HEK293T (cell line): ENCODE data around the gene NCMAP.
A peak's percentile ranks its signal among the peaks of the same experiment; 100 is the strongest.

ENCODE experiments used
- CTCF ChIA-PET: fragments of 350-600 bp; formaldehyde crosslinking; extraction: SDS; loops from one replicate; lab custom pipeline; 2021; ENCODE audit warnings: antibody characterized with exemption, inconsistent platforms; lab: Yijun Ruan, JAX
- POLR2A ChIA-PET: fragments of 350-600 bp; formaldehyde crosslinking; extraction: SDS; loops from one replicate; lab custom pipeline; 2020; ENCODE audit warnings: antibody characterized with exemption, inconsistent platforms; lab: Yijun Ruan, JAX
- DNase-seq: peaks from one replicate; pipeline ENCODE4 v3.0.0; 2012; ENCODE audit warnings: mixed read lengths; ENCODE audit errors: extremely low spot score
- ARNT ChIP-seq: fragments of 450-650 bp; IDR thresholded peaks from 2 replicates; pipeline ENCODE4 v1.6.1; 2017; ENCODE audit warnings: mild to moderate bottlenecking
- BHLHE40 ChIP-seq: fragments of 450-650 bp; IDR thresholded peaks from 2 replicates; pipeline ENCODE4 v1.6.1; 2016; ENCODE audit warnings: mild to moderate bottlenecking, moderate library complexity, borderline replicate concordance
- CTBP1 ChIP-seq: fragments of 450-650 bp; IDR thresholded peaks from 2 replicates; pipeline ENCODE4 v1.6.1; 2016; ENCODE audit warnings: borderline replicate concordance
- ELF4 ChIP-seq: fragments of 450-650 bp; IDR thresholded peaks from 2 replicates; pipeline ENCODE4 v1.6.1; 2017; ENCODE audit warnings: antibody characterized with exemption
- FOXA1 ChIP-seq: fragments of 450-650 bp; IDR thresholded peaks from 2 replicates; pipeline ENCODE4 v1.6.1; 2016; ENCODE audit warnings: mild to moderate bottlenecking
- FOXK2 ChIP-seq: fragments of 450-650 bp; IDR thresholded peaks from 2 replicates; pipeline ENCODE4 v1.6.1; 2016; ENCODE audit warnings: mild to moderate bottlenecking
- FOXM1 ChIP-seq: fragments of 450-650 bp; IDR thresholded peaks from 2 replicates; pipeline ENCODE4 v1.6.1; 2017; ENCODE audit warnings: mild to moderate bottlenecking, borderline replicate concordance
- HDGF ChIP-seq: fragments of 450-650 bp; IDR thresholded peaks from 2 replicates; pipeline ENCODE4 v1.6.1; 2017; ENCODE audit warnings: antibody characterized with exemption, borderline replicate concordance
- L3MBTL2 ChIP-seq: fragments of 450-650 bp; conservative IDR thresholded peaks from 2 replicates; pipeline ENCODE4 v1.6.1; 2016; ENCODE audit warnings: mild to moderate bottlenecking
- LEF1 ChIP-seq: fragments of 450-650 bp; IDR thresholded peaks from 2 replicates; pipeline ENCODE4 v1.6.1; 2017; ENCODE audit warnings: mild to moderate bottlenecking, borderline replicate concordance
- NFRKB ChIP-seq: fragments of 450-650 bp; IDR thresholded peaks from 2 replicates; pipeline ENCODE4 v1.6.1; 2016; ENCODE audit warnings: mild to moderate bottlenecking, moderate library complexity
- PKNOX1 ChIP-seq: fragments of 450-650 bp; IDR thresholded peaks from 2 replicates; pipeline ENCODE4 v1.6.1; 2016
- SP1 ChIP-seq: fragments of 450-650 bp; IDR thresholded peaks from 2 replicates; pipeline ENCODE4 v1.6.1; 2017
- SUZ12 ChIP-seq: fragments of 450-650 bp; IDR thresholded peaks from 2 replicates; pipeline ENCODE4 v1.6.1; 2016; ENCODE audit warnings: mild to moderate bottlenecking
- TARDBP ChIP-seq: fragments of 450-650 bp; IDR thresholded peaks from 2 replicates; pipeline ENCODE4 v1.6.1; 2016
- ZNF384 ChIP-seq: fragments of 450-650 bp; IDR thresholded peaks from 2 replicates; pipeline ENCODE4 v1.6.1; 2016

Gene NCMAP

GRCh38 chr1:24636661-24637357 is 80.9 kb downstream of the NCMAP start:
- TF ChIP-seq PKNOX1 (no peak), L3MBTL2 (no peak), FOXM1 (no peak), SUZ12 (no peak), NFRKB (no peak), FOXA1 (no peak), TARDBP (no peak), FOXK2 (no peak), HDGF (no peak), ZNF384 (no peak), SP1 (no peak), BHLHE40 (no peak), LEF1 (no peak), ELF4 (no peak), CTBP1 (no peak), ARNT (no peak)
- DNase-seq, result no peak
- CTCF ChIA-PET, result interaction anchor here (1.5 kb wide), 1 partner anchor 95 kb away, joined by 7 read pairs; no protein-coding TSS in a partner anchor
- POLR2A ChIA-PET, result interaction anchor here (1.1 kb wide), 1 partner anchor 135 kb away, joined by 3 read pairs; the partner anchor contains the start of gene RCAN3

- TF ChIP-seq ELF4 (no peak), ARNT (no peak), PKNOX1 (no peak), TARDBP (no peak), LEF1 (no peak), CTBP1 (no peak), SUZ12 (no peak), SP1 (no peak)
- POLR2A ChIA-PET, result no interaction called here
- no peak for DNase-seq
- CTCF ChIA-PET, result interaction anchor here (1.1 kb wide), 1 partner anchor 248 kb away, joined by 3 read pairs; no protein-coding TSS in a partner anchor
Measured at GRCh38 chr1:24639094-24639493, 83.2 kb downstream of the NCMAP start.

GRCh38 chr1:24639881-24640280 is 84.0 kb downstream of the NCMAP start:
- no peak for TF ChIP-seq ELF4
- no peak for TF ChIP-seq SP1
- no peak for TF ChIP-seq NFRKB
- TF ChIP-seq HDGF, result no peak
- TF ChIP-seq BHLHE40, result no peak
- no peak for TF ChIP-seq SUZ12
- TF ChIP-seq CTBP1, result no peak
- TF ChIP-seq FOXA1, result no peak
- TF ChIP-seq FOXM1, result no peak
- no peak for TF ChIP-seq ZNF384
- ChIA-PET CTCF (no interaction called here), POLR2A (no interaction called here)
- DNase-seq, result no peak

GRCh38 chr1:24640288-24640687 is 84.4 kb downstream of the NCMAP start:
- CTCF ChIA-PET, result no interaction called here
- POLR2A ChIA-PET, result no interaction called here
- no peak for DNase-seq
- TF ChIP-seq FOXM1 (no peak), ZNF384 (peak; percentile 83)

- no peak for TF ChIP-seq BHLHE40
- no peak for TF ChIP-seq ZNF384
- no peak for TF ChIP-seq SUZ12
- no peak for TF ChIP-seq L3MBTL2
- no peak for TF ChIP-seq PKNOX1
- no peak for TF ChIP-seq ELF4
- TF ChIP-seq FOXK2, result no peak
- no peak for TF ChIP-seq ARNT
- TF ChIP-seq HDGF, result no peak
- no peak for TF ChIP-seq FOXM1
- no peak for TF ChIP-seq CTBP1
- TF ChIP-seq NFRKB, result no peak
- TF ChIP-seq SP1, result no peak
- TF ChIP-seq TARDBP, result no peak
- TF ChIP-seq LEF1, result no peak
- TF ChIP-seq FOXA1, result no peak
- DNase-seq, result no peak
- POLR2A ChIA-PET, result interaction anchor here (0.6 to 1.5 kb wide), 4 partner anchors 64 to 101 kb away, joined by 3 to 4 read pairs (median 4); no protein-coding TSS in a partner anchor
- CTCF ChIA-PET, result interaction anchor here (0.6 kb wide), 1 partner anchor 102 kb away, joined by 6 read pairs; no protein-coding TSS in a partner anchor
Measured at GRCh38 chr1:24641646-24642151, 85.8 kb downstream of the NCMAP start.
